HT-29 (cell line): ENCODE results near the gene PMFBP1. TPM values are rescaled to one million over a fixed set of nuclear protein-coding genes. Genes with fewer than 3 reads are reported as not detected.
A peak's percentile ranks its signal among the peaks of the same experiment; 100 is the strongest.
"Not testable (repeated sequence)": the region's sequence is repeated elsewhere in the genome, so short reads cannot be mapped to it uniquely, and the experiment has no call there.

Source experiments
- DNase-seq: peaks from one replicate; pipeline ENCODE4 v3.0.0-alpha.2; 2015; ENCODE audit warnings: low spot score
- total RNA-seq: library from RNA; depleted of rRNA; stranded (reverse); fragments of >200 nt; shearing (Covaris generic); gene quantifications from 2 replicates; pipeline ENCODE4 v1.2.3, GENCODE V29; 2014

Gene PMFBP1
- total RNA-seq, 1 experiment from 2014 or later, result 2.3 TPM

DNA sequence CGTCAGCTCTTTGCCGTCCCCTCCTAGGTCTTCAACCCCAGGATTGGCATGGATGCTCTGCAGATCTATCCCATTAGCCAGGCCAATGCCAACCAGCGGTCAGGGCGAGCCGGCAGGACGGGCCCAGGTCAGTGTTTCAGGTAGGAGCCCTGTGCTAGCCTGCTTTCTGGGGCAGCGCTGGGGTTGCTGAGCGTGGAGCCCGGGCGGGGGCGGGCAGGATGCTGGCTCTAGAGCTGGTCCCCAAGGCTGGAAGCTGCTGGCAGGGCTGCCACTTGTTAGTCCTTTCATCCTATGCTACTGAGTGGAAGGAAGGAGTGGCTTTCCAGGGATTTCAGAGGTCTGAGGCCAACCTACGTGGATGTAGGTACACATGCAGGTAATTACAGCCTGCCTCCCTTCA, 66.0 kb downstream of the PMFBP1 start:
- no peak for DNase-seq

DNA sequence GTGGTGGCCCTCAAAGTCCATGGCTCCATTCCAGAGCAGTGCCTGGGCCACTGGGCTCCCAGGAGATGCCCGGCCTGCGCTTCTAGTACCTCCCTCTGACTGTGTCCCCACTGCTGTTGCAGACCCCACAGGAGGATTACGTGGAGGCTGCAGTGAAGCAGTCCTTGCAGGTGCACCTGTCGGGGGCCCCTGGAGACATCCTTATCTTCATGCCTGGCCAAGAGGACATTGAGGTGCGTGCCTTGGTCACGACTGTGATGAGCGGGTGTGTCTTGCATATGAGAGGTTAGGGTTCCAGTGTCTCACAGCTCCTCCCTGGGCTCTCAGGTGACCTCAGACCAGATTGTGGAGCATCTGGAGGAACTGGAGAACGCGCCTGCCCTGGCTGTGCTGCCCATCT, 67.0 kb downstream of the PMFBP1 start:
- DNase-seq, result no peak

DNA sequence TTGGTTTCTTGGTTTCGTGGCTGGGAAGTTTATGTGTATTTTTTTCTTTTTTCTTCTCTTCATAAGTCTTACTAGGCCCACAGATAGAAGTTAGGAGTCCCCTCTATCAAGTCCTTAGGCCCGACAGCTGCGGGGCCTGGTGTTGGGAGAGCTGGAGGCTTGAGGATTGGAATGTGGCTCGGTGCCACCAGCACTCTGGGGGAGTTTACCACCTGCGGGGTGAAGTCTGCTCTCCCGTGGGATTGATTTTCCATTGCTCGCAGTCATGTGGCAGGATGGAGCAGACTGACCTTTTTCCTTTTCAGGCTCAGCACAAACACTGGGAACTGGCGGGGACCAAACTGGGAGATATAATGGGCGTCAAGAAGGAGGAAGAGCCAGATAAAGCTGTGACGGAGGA, 70.8 kb downstream of the PMFBP1 start:
- no peak for DNase-seq

DNA sequence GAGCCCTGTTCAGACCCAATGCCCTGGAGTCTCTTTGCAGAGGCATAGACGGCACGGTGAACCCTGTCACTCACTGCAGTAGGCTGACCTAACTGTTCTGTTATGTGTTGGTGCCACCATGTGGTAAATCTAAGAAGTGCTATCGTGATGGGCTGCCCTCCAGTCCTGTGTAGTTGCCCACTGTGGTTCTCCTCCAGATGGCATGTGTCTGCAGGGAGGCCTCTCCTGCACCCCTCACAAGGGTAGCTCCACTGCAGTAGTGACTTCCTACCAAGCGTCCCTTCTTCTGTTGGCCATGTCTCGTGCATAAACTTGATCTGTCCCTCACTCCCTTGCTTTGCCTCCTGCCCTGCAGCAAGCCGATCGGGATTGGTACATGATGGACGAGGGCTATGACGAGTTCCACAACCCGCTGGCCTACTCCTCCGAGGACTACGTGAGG, 72.6 kb downstream of the PMFBP1 start:
- DNase-seq, result peak; percentile 81

DNA sequence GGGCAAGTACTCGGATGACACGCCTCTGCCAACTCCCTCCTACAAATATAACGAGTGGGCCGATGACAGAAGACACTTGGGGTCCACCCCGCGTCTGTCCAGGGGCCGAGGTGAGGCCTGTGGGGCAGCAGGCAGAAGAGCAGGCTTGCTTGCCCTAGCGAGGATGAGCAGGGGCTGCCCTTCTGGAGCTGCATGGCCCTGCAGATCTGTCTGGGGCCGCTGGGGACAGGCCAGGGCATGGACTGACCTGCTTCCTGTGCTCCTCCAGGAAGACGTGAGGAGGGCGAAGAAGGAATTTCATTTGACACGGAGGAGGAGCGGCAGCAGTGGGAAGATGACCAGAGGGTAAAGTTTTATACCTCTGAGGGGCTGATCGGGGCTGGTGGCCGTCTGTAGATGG, 73.0 kb downstream of the PMFBP1 start:
- no peak for DNase-seq

DNA sequence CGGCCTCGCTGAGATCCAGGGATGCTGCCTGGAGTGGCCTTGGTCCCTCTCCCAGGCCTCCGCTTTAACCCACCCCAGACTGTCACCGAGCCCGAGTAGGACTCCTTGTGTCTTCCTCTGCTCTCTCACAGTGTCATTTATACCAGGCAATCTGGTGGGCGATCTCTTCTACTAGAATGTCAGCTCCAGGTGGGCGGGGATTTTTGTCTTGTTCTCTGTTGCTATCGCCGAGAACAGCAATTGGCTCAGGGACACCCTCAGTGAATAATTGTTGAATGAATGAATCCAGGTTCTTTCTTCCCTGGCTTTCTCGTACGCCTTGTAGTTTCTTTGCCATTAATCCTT, 77.7 kb downstream of the PMFBP1 start:
- no peak for DNase-seq

DNA sequence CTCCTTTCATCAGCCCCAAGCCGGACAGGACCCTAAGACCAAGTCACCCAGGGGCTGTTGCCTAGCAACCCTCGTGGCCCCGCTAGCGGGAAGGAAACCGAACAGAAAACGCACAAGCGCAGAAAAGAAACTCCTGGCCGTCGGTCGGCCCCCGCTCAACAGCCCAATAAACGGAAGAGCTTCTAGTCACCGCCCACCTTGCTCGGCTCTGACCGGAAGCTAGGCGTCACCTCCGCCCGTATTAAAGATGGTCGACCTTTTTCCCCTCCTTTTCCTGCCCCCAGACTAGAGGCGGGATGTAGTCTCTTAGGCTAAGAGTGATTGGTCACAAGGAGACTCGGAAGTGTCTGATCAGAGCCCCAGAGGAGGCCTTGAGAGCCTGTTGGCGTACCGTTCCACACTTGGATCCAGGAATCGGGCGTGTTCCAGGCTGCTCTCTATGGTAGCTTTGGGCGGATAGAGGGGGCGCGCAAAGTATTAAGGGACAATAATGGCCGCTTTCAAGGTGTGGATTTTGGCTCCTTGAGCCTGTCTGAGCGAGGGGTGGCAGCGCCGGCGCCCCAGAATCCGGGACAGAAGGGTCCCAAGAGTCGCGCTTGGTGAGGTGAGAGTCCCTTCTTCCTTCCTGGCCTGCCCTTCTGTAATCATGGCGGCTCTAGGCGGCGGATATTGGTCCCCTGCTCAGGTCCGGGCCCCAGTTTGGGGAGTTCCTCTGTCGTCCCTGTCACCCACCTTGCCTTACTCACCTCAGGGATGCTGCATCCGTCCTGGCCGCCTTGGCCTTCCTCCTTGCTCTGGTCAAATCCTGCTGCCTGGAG, 78.3 kb downstream of the PMFBP1 start, which contains the start of the genes DHX38 and TXNL4B:
DHX38 (plus strand) TSS at position 400 of the 818 bp plus-strand sequence. CDS start 2,311 bp downstream, outside the sequence.
TXNL4B (minus strand) TSS at position 173 of the 818 bp plus-strand sequence. CDS start 2,871 bp downstream, outside the sequence.
- DNase-seq, result peak; percentile 96

DNA sequence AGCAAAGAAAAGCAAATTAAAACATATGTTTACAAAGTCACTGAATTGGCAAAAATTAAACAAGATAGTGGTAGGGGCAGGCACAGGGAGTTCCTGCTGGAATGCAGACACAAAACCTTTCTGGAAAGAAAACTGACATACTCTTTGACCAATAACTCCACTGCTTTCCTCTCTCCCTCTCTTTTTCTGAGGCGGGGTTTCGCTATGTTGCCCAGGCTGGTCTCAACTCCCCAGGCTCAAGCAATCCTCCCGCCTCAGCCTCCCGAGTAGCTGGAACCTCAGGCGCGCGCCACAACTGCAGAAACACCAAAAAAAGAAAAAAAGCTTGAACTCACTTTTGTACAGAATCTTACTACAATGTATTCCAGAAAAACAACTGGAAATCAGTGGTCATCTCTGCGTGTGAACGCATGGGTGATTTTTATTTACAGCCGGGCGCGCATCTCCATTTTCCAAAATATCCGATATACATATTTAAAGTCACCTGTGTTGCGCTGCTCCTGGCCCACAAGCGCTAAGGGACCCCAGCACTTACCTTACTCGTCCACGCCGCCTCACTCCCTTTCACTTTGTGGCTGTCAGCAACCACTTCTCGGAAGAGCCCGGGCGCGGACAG, 79.0 kb downstream of the PMFBP1 start:
- peak; percentile 31 for DNase-seq

DNA sequence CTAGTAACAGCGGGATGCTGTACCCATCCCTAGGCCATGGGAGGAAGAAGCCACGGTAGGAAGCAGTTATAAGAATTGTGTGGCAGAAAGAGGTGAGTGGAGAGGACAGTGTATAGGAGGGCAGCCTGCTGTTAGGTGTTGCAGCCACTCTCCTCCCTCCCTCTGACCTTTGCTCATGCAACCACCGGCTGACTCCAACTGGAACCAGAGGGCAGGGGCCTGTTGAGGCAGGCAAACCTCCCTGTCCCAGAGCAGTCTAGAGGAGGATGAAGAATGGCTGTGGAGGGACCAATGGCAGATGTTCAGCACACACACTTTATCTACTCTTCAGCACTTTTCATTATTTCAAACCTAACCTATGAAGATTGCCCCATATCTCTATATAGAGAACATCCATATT, 80.7 kb downstream of the PMFBP1 start:
- no peak for DNase-seq

DNA sequence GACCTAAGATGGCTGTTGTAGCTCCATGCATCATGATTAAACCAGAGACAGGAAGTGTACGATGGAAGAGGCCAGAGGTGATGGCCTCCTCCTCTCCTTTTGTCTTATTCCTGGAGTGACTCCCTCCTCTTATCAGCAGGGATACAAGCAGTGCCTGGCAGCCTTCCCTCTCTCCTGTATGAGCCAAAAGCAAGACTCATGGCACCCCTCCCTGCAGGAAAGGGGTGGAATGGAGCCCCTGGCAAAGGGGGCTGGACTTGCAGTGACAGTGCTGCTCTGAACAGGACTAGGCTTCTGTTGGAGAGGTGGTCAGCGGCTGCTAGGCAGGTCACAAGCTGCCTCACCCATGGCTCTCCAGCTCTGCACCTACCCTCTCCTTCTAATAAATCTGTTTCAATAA, 87.0 kb downstream of the PMFBP1 start:
- DNase-seq, result no peak

DNA sequence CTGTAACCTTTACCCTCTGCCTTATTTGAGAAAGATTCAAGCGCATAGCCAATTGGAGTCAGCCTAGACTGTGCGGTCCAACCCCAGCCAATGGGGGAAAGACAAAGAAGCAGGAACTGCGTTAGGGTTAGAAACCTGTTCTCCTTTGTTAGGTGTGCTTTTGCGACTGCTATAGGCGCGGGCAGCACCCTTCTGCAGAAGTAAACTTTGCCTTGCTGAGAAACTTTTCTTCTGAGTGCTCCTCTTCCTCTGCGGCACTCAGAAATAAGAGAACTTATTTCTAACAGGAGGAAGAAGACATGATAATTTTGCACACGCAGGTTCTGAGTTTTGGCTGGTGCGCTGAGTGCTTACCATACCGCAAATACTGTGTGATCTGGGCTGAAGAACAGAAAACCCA, 87.5 kb downstream of the PMFBP1 start:
- DNase-seq, result no peak

DNA sequence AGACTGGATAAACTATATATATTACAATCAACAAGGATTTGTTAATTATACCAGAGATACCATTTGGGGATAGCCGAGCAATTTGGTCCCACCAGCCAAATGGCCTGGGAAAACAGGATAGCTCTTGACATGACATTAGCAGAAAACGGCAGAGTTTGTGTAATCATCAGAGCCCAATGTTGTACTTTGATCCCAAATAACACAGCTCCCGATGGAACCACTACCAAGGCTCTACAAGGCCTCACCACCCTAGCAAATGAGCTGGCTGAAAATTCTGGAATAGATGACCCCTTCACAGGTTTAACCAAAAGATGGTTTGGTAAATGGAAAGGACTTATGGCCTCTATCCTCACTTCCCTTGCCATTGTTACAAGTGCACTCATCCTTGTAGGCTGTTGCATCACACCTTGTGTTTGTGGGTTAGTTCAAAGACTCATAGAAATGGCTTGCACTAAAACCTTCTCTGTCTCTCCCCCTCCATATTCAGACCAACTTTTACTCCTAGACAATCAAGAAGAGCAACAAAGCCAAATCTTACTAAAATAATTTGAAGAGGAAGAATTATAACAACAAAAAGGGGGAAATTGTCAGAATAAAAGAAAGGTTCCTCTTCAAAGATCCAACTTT, 88.1 kb downstream of the PMFBP1 start:
- no peak for DNase-seq

DNA sequence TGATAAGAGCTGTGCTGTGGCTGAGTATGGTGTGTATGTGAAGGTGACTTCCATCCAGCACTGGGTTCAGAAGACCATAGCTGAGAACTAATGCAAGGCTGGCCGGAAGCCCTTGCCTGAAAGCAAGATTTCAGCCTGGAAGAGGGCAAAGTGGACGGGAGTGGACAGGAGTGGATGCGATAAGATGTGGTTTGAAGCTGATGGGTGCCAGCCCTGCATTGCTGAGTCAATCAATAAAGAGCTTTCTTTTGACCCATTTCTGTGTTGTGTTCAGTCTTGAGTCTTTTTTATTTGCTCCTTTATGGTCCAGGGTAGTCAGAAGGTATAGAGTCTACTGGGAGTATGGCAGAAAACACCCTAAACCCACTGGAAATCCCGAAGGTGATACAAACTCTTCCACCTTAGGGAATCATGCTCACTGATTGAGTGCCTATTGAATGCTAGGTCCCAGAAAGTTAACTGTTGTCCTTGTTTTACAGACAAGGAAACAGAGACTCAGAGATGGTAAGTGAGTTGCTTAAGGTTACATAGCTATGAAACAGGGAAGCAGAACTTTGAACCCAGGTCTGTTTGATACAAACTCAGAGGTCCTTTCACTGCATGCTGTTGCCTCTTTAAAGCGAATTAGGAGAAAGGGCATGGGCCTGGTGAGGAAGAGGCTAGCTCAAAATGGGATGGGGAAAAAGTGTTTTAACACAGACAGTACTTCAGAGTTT, 94.8 kb downstream of the PMFBP1 start:
- DNase-seq, result not testable (repeated sequence)

DNA sequence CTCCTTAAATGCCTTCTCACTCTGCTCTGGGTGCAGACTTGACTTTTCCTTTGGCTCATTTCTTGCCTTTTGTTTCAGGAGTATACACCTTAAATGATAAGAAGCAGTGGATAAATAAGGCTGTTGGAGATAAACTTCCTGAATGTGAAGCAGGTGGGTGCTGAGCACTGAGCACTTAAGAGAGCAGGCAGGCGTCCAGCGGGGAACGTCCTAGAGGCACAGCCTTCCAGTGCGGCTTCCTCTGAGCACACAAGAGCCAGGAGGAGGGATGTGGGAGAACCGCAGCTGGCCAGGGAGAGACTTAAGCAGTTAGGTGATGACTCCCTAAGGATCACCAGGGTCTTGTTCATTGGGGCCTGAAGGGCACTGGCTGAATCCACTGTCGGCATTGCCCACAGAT, 96.9 kb downstream of the PMFBP1 start:
- not testable (repeated sequence) for DNase-seq

DNA sequence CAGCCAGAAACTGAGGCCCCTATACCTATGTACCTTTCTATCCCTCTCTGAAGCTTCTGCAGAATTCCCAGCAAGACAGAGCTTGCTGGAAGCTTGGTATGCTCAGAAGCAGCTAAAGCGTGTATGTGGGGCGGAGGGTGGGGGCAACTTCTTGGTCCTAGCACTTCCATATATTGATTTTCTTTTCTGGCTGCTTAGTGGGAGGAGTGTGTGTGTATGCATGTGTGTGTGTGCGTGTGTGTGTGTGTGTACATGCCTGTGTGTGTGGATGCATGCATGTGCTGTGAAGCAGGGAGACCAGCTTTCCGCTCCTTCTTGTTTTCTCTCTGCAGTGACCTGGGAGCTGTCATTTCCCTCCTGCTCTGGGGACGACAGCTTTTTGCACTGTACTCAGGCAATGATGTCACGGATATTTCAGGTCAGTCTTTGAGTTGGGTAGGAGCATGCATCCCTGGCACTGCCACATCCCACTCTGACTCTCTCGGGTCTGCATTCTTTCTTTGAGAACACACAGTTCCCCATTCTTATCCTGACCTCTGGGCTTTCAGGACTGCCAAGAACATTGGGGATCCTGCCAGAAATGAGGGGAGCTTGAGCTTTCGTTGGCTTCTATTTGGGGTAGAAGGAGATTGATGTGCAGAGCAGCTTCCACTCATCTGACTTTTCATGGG, 98.3 kb downstream of the PMFBP1 start:
- no peak for DNase-seq

DNA sequence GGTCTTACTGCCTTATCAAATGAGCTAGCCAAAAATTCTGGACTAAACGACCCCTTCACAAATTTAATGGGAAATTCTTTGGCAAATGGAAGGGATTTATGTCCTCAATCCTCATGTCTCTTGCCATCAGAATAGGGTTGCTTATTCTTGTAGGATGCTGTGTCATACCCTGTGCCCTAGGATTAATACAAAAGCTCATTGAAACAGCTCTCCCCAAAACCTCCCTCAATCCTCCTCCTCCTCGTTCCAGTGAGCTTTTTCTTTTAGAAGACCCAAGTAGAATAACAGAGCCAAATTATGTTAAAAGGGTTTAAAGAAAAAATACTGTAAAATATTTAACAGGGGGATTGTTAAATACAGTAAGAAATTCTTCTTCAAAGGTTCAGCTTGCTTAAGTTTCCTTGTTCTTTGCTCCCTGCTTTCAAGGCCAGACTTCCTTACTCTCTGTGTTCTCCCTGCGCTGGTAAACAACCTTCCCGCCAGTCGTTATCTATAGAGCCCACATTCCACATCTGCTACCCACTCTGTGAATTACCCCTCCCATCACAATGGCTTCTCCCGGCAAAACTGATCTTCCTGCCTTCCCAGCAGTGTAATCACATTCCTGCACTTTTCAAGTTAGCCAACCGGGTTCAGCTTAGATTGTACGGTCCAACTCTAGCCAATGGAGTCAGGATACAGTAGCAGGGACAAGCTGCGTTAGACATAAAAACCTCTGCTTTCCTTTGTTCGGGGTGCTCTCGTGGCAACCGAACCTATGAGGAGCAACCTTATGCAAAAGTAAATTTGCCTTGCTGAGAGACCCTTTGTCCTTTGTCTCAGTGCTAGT, 99.2 kb downstream of the PMFBP1 start:
- no peak for DNase-seq
